Measurements from ENCODE around the gene PPL. TPM values are rescaled to one million over a fixed set of nuclear protein-coding genes. Genes with fewer than 3 reads are reported as not detected.

PPL gene
- total and polyA plus RNA-seq, 2 of the 8 experiments (the other 6 are each of a cell fraction or from before 2014, with no cell fraction given): 11.3 to 29.5 TPM

DNA sequence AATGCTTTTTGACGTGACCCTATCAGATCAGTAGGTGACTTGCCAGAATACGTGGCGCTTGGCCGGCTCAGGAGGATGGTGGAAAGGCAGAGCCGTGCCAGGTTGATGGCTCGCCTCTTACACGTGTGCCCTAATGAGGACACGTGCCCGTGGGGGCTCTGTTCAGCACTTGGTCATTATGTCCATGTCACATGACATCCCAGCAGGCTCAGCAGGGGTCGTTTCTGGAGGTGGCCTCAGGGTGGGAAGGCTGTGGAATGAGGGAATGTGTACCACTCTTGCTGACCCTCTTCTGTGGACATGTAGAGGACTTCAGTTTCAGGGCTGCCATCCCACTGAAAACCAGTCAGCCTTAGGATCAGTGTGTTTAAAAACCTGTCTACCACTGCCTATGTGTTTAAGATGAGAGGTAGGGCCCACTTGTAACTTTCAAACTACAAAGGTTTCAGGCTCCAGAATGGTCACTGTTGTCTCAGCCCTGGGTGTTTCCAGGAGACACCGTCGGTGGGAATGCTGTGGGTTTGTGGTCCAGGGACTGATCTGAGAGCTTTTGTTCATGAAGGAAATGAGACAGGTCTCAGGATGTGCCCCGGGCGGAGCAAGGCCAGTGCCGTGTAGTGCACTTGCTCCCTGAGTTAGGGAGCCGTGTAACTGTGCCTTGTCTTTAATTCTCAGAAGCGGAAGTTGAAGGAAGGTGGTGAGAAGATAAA, 77.6 kb downstream of the PPL start (continued):
- TF ChIP-seq, protein P1, sequence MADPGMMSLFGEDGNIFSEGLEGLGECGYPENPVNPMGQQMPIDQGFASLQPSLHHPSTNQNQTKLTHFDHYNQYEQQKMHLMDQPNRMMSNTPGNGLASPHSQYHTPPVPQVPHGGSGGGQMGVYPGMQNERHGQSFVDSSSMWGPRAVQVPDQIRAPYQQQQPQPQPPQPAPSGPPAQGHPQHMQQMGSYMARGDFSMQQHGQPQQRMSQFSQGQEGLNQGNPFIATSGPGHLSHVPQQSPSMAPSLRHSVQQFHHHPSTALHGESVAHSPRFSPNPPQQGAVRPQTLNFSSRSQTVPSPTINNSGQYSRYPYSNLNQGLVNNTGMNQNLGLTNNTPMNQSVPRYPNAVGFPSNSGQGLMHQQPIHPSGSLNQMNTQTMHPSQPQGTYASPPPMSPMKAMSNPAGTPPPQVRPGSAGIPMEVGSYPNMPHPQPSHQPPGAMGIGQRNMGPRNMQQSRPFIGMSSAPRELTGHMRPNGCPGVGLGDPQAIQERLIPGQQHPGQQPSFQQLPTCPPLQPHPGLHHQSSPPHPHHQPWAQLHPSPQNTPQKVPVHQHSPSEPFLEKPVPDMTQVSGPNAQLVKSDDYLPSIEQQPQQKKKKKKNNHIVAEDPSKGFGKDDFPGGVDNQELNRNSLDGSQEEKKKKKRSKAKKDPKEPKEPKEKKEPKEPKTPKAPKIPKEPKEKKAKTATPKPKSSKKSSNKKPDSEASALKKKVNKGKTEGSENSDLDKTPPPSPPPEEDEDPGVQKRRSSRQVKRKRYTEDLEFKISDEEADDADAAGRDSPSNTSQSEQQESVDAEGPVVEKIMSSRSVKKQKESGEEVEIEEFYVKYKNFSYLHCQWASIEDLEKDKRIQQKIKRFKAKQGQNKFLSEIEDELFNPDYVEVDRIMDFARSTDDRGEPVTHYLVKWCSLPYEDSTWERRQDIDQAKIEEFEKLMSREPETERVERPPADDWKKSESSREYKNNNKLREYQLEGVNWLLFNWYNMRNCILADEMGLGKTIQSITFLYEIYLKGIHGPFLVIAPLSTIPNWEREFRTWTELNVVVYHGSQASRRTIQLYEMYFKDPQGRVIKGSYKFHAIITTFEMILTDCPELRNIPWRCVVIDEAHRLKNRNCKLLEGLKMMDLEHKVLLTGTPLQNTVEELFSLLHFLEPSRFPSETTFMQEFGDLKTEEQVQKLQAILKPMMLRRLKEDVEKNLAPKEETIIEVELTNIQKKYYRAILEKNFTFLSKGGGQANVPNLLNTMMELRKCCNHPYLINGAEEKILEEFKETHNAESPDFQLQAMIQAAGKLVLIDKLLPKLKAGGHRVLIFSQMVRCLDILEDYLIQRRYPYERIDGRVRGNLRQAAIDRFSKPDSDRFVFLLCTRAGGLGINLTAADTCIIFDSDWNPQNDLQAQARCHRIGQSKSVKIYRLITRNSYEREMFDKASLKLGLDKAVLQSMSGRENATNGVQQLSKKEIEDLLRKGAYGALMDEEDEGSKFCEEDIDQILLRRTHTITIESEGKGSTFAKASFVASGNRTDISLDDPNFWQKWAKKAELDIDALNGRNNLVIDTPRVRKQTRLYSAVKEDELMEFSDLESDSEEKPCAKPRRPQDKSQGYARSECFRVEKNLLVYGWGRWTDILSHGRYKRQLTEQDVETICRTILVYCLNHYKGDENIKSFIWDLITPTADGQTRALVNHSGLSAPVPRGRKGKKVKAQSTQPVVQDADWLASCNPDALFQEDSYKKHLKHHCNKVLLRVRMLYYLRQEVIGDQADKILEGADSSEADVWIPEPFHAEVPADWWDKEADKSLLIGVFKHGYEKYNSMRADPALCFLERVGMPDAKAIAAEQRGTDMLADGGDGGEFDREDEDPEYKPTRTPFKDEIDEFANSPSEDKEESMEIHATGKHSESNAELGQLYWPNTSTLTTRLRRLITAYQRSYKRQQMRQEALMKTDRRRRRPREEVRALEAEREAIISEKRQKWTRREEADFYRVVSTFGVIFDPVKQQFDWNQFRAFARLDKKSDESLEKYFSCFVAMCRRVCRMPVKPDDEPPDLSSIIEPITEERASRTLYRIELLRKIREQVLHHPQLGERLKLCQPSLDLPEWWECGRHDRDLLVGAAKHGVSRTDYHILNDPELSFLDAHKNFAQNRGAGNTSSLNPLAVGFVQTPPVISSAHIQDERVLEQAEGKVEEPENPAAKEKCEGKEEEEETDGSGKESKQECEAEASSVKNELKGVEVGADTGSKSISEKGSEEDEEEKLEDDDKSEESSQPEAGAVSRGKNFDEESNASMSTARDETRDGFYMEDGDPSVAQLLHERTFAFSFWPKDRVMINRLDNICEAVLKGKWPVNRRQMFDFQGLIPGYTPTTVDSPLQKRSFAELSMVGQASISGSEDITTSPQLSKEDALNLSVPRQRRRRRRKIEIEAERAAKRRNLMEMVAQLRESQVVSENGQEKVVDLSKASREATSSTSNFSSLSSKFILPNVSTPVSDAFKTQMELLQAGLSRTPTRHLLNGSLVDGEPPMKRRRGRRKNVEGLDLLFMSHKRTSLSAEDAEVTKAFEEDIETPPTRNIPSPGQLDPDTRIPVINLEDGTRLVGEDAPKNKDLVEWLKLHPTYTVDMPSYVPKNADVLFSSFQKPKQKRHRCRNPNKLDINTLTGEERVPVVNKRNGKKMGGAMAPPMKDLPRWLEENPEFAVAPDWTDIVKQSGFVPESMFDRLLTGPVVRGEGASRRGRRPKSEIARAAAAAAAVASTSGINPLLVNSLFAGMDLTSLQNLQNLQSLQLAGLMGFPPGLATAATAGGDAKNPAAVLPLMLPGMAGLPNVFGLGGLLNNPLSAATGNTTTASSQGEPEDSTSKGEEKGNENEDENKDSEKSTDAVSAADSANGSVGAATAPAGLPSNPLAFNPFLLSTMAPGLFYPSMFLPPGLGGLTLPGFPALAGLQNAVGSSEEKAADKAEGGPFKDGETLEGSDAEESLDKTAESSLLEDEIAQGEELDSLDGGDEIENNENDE (IDR thresholded peaks at IDR 0.05; ENCODE audit: insufficient replicate concordance, low read length): no peak
- TF ChIP-seq TCF12 (IDR thresholded peaks at IDR 0.05; ENCODE audit: low read depth, low read length) (no peak), KDM4A (IDR thresholded peaks at IDR 0.05; ENCODE audit: low read depth, low read length, severe bottlenecking) (no peak), CEBPB (IDR thresholded peaks at IDR 0.05; ENCODE audit: low read depth, low read length) (no peak), TAF7 (optimal IDR thresholded peaks at IDR 0.05; ENCODE audit: borderline replicate concordance, low read depth, low read length) (no peak), SP4 (IDR thresholded peaks at IDR 0.05; ENCODE audit: low read length) (no peak), MAFK (IDR thresholded peaks at IDR 0.05; ENCODE audit: low read depth, low read length) (no peak), KDM5A (IDR thresholded peaks at IDR 0.05; ENCODE audit: low read length) (no peak)
- TF ChIP-seq, protein P2, sequence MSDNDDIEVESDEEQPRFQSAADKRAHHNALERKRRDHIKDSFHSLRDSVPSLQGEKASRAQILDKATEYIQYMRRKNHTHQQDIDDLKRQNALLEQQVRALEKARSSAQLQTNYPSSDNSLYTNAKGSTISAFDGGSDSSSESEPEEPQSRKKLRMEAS (IDR thresholded peaks at IDR 0.05): no peak
- TF ChIP-seq, protein P3, sequence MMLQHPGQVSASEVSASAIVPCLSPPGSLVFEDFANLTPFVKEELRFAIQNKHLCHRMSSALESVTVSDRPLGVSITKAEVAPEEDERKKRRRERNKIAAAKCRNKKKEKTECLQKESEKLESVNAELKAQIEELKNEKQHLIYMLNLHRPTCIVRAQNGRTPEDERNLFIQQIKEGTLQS (IDR thresholded peaks at IDR 0.05; ENCODE audit: insufficient read depth, low read depth, low read length): no peak

Measured in H1 (cell line).